BLaER1 treated with 17β-estradiol and CSF1 and Interleukin-3, amounts not matched to agents 10 nM and 100 nM (cell line): ENCODE data around the gene MEX3A.

ENCODE experiments used
- H3K27ac ChIP-seq, 11 experiments: shearing (Covaris generic); formaldehyde crosslinking; 2 replicates each; pipeline ENCODE4 v1.8.1; 2022
- H3K27me3 ChIP-seq, 11 experiments: shearing (Covaris generic); formaldehyde crosslinking; 2 replicates each; pipeline ENCODE4 v1.8.1; 2022
- H3K36me3 ChIP-seq, 11 experiments: shearing (Covaris generic); formaldehyde crosslinking; 2 replicates each; pipeline ENCODE4 v1.8.1; 2022
- H3K4me1 ChIP-seq, 10 experiments: shearing (Covaris generic); formaldehyde crosslinking; 2 replicates each; pipeline ENCODE4 v1.8.1; 2022
- H3K4me2 ChIP-seq, 11 experiments: shearing (Covaris generic); formaldehyde crosslinking; 2 replicates each; pipeline ENCODE4 v1.8.1; 2022
- H3K4me3 ChIP-seq, 10 experiments: shearing (Covaris generic); formaldehyde crosslinking; 2 replicates each; pipeline ENCODE4 v1.8.1; 2022
- H3K9ac ChIP-seq, 11 experiments: shearing (Covaris generic); formaldehyde crosslinking; 2 replicates each; pipeline ENCODE4 v1.8.1; 2022
- H3K9me3 ChIP-seq, 11 experiments: shearing (Covaris generic); formaldehyde crosslinking; replicated peaks in 1 of 11; 2 replicates each; pipeline ENCODE4 v1.8.1; 2022
- H4K20me1 ChIP-seq, 11 experiments: shearing (Covaris generic); formaldehyde crosslinking; 2 replicates each; pipeline ENCODE4 v1.8.1; 2022
- Cebpa-rat ChIP-seq, 11 experiments: shearing (Covaris generic); IDR thresholded peaks; 2 replicates each; pipeline ENCODE4 v1.8.1; 2022

The MEX3A gene

GRCh38 chr1:156065871-156066270 lies 16.4 kb downstream of the MEX3A start:
- Histone ChIP-seq H4K20me1 (peaks cover 0 to 5% (median 0%) of the 10 kb centered on the region in 11 experiments; a peak in 1 of 22 replicates), H3K27me3 (no peaks in the 10 kb centered on the region), H3K4me2 (peak overlapping the region in 9 of 11 experiments; percentile 0 to 56 (median 26); a peak in 9 of 22 replicates), H3K9me3 (no peaks in the 10 kb centered on the region), H3K4me3 (no peak overlapping the region), H3K27ac (no peak overlapping the region), H3K36me3 (no peaks in the 10 kb centered on the region), H3K4me1 (peaks cover 21 to 45% (median 34%) of the 10 kb centered on the region in 10 experiments), H3K9ac (no peak overlapping the region)
- no peak for TF ChIP-seq Cebpa-rat (IDR thresholded peaks at IDR 0.05)

DNA sequence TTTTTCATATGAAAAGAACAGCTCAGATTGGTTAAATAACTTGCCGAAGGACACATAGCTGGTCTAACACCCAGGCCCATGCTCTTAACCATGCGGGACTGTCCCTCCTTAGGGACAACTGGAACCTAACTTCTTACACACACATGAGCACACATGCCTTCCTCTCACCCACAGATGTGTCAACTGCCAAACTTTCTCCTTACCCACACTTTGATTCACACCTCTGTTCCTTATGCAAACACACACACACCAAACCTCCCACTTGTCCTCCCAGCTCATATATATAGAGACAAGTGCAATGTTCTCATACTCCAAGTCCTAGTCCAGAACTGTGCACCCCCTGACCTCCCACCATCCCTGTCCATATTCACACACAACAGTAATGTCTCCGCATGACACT lies 17.1 kb downstream of the MEX3A start:
- H4K20me1 ChIP-seq: peaks cover 0 to 5% (median 0%) of the 10 kb centered on the region in 11 experiments; a peak in 1 of 22 replicates
- H3K27ac ChIP-seq: no peak overlapping the region
- H3K4me2 ChIP-seq: peak overlapping the region in 10 of 11 experiments; percentile 0 to 56 (median 26); a peak in 12 of 22 replicates
- H3K4me3 ChIP-seq: no peak overlapping the region
- H3K27me3 ChIP-seq: no peaks in the 10 kb centered on the region
- H3K9ac ChIP-seq: peak overlapping the region in 2 of 11 experiments; percentile 13 to 27; a peak in 1 of 22 replicates
- H3K9me3 ChIP-seq: no peaks in the 10 kb centered on the region
- peaks cover 21 to 40% (median 28%) of the 10 kb centered on the region in 10 experiments for H3K4me1 ChIP-seq
- TF ChIP-seq Cebpa-rat (IDR thresholded peaks at IDR 0.05): no peak
- H3K36me3 ChIP-seq: no peaks in the 10 kb centered on the region

DNA sequence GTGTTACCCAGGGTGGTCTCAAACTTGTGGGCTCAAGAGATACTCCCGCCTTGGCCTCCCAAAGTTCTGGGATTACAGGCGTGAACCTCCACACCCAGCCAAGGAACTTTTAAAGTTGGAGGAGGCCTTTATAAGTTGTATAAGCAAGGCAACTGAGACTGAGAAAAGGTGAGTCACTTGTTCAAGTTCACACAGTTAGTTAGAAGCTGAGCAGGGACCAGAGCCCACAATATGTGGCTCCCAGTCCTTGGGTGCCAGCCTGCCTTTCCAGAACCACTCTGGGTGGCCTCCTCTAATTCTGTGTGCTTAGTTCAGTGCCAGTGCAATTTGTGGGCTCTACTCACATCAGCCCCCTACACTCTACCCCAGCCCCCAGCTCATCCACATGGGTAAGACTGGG lies 17.6 kb downstream of the MEX3A start:
- Histone ChIP-seq H3K36me3 (no peaks in the 10 kb centered on the region), H4K20me1 (no peaks in the 10 kb centered on the region; a peak in 1 of 22 replicates), H3K27ac (no peak overlapping the region; a peak in 1 of 22 replicates), H3K9ac (peak overlapping the region in 2 of 11 experiments; percentile 13 to 27; a peak in 1 of 22 replicates), H3K4me1 (peaks cover 16 to 34% (median 22%) of the 10 kb centered on the region in 10 experiments), H3K4me2 (peak overlapping the region in 7 of 11 experiments; percentile 19 to 56 (median 38); a peak in 10 of 22 replicates), H3K9me3 (no peaks in the 10 kb centered on the region), H3K27me3 (no peaks in the 10 kb centered on the region), H3K4me3 (no peak overlapping the region)
- TF ChIP-seq Cebpa-rat (IDR thresholded peaks at IDR 0.05): no peak

GRCh38 chr1:156063997-156064285 lies 18.3 kb downstream of the MEX3A start:
- Histone ChIP-seq H3K9ac (no peak overlapping the region), H3K4me2 (no peak overlapping the region), H3K36me3 (peaks cover 0 to 5% (median 2%) of the 10 kb centered on the region in 11 experiments; a peak in 8 of 22 replicates), H3K9me3 (no peaks in the 10 kb centered on the region), H3K27me3 (no peaks in the 10 kb centered on the region), H4K20me1 (no peaks in the 10 kb centered on the region; a peak in 1 of 22 replicates), H3K4me1 (peaks cover 15 to 31% (median 21%) of the 10 kb centered on the region in 10 experiments; a peak in 19 of 20 replicates), H3K27ac (no peak overlapping the region), H3K4me3 (no peak overlapping the region)
- no peak for TF ChIP-seq Cebpa-rat (IDR thresholded peaks at IDR 0.05)

- H4K20me1 ChIP-seq: peaks cover 0 to 10% (median 0%) of the 10 kb centered on the region in 11 experiments; a peak in 1 of 22 replicates
- H3K9ac ChIP-seq: no peak overlapping the region
- no peak overlapping the region for H3K4me2 ChIP-seq
- TF ChIP-seq Cebpa-rat (IDR thresholded peaks at IDR 0.05): no peak
- no peak overlapping the region for H3K4me3 ChIP-seq
- H3K27me3 ChIP-seq: no peaks in the 10 kb centered on the region
- no peak overlapping the region for H3K27ac ChIP-seq
- peaks cover 10 to 22% (median 16%) of the 10 kb centered on the region in 11 experiments; a peak in 19 of 22 replicates for H3K36me3 ChIP-seq
- no peaks in the 10 kb centered on the region for H3K9me3 ChIP-seq
- H3K4me1 ChIP-seq: peaks cover 15 to 36% (median 27%) of the 10 kb centered on the region in 10 experiments
These were observed 20.1 kb downstream of the MEX3A start for GRCh38 chr1:156062189-156062588.

DNA sequence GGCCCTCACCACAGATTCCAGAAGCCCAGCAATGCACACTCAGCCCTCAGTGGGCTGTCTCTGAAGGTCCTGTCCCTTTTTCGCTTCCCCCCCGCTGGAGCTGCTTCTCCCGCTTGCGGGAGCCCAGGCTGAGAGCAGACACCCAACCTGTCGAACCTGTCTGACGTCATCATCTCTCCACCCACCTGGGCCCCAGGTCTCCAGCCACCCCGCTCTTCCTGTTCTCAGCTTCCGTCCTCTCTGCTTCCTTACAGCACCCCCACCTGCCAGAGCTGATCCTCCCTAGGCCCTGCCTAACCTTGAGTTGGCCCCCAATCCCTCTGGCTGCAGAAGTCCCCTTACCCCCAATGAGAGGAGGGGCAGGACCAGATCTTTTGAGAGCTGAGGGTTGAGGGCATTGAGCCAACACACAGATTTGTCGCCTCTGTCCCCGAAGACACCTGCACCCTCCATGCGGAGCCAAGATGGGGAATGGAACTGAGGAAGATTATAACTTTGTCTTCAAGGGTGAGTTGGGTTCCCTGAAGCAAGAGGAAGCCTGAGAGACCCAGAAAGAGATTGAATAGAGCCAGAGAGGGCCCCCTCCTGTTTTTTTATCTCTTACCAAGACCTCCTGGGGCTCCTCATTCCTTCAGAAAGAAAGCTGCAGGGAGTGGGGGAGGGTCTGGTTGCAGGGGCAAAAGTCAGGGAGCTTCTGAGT lies 21.2 kb downstream of the MEX3A start, which contains the start of gene RAB25:
Gene RAB25 (plus strand): TSS at position 224 of the 700 bp plus-strand sequence. CDS start 241 bp downstream, at position 465.
- H3K9me3 ChIP-seq: no peaks in the 10 kb centered on the region
- H3K4me2 ChIP-seq: peak within 1 kb of the TSS in 1 of 11 experiments; percentile 8; a peak in 2 of 22 replicates
- H4K20me1 ChIP-seq: peaks cover 0 to 10% (median 0%) of the 10 kb centered on the region in 11 experiments; a peak in 1 of 22 replicates
- no peak within 1 kb of the TSS for H3K4me3 ChIP-seq
- no peak for TF ChIP-seq Cebpa-rat (IDR thresholded peaks at IDR 0.05)
- H3K27me3 ChIP-seq: no peaks in the 10 kb centered on the region
- peaks cover 10 to 30% (median 18%) of the 10 kb centered on the region in 11 experiments; a peak in 19 of 22 replicates for H3K36me3 ChIP-seq
- H3K27ac ChIP-seq: no peak within 1 kb of the TSS
- peaks cover 17 to 43% (median 27%) of the 10 kb centered on the region in 10 experiments for H3K4me1 ChIP-seq
- peak within 1 kb of the TSS in 1 of 11 experiments; percentile 22; a peak in 1 of 22 replicates for H3K9ac ChIP-seq

GRCh38 chr1:156056326-156056849 lies 25.9 kb downstream of the MEX3A start:
- TF ChIP-seq Cebpa-rat (IDR thresholded peaks at IDR 0.05): no peak
- H3K4me2 ChIP-seq: peak overlapping the region in 9 of 11 experiments; percentile 91 to 100 (median 96); a peak in 18 of 22 replicates

GRCh38 chr1:156055281-156056048 lies 26.8 kb downstream of the MEX3A start:
- Histone ChIP-seq H3K4me2 (peak overlapping the region; percentile 91 to 100 (median 96)), H3K4me3 (peak overlapping the region; percentile 72 to 95 (median 89)), H3K27ac (peak overlapping the region; percentile 43 to 100 (median 99)), H4K20me1 (peaks cover 0 to 32% (median 19%) of the 10 kb centered on the region in 11 experiments; a peak in 18 of 22 replicates), H3K9me3 (no peaks in the 10 kb centered on the region), H3K27me3 (no peaks in the 10 kb centered on the region), H3K36me3 (peaks cover 17 to 46% (median 29%) of the 10 kb centered on the region in 11 experiments; a peak in 21 of 22 replicates), H3K4me1 (peaks cover 22 to 49% (median 35%) of the 10 kb centered on the region in 10 experiments), H3K9ac (peak overlapping the region; percentile 79 to 99 (median 97))
- no peak for TF ChIP-seq Cebpa-rat (IDR thresholded peaks at IDR 0.05)

More at GRCh38 chr1:156056326-156056849, 25.9 kb downstream of the MEX3A start:
- peaks cover 0 to 23% (median 13%) of the 10 kb centered on the region in 11 experiments; a peak in 17 of 22 replicates for H4K20me1 ChIP-seq
- H3K9me3 ChIP-seq: no peaks in the 10 kb centered on the region
- H3K4me1 ChIP-seq: peaks cover 16 to 46% (median 33%) of the 10 kb centered on the region in 10 experiments
- no peaks in the 10 kb centered on the region for H3K27me3 ChIP-seq
- H3K4me3 ChIP-seq: peak overlapping the region in 7 of 10 experiments; percentile 72 to 93 (median 83); a peak in 10 of 20 replicates
- peak overlapping the region in 5 of 11 experiments; percentile 79 to 98 (median 93); a peak in 6 of 22 replicates for H3K9ac ChIP-seq
- H3K36me3 ChIP-seq: peaks cover 10 to 36% (median 20%) of the 10 kb centered on the region in 11 experiments; a peak in 20 of 22 replicates
- H3K27ac ChIP-seq: peak overlapping the region in 4 of 11 experiments; percentile 43 to 99 (median 91); a peak in 7 of 22 replicates
